Epithelial cell of esophagus (primary cell): ENCODE measurements around the gene TBC1D9B.
A peak's percentile ranks its signal among the peaks of the same experiment; 100 is the strongest.

Source experiments
- DNase-seq: peaks from one replicate; pipeline ENCODE4 v3.0.0; 2010; ENCODE audit warnings: low read depth
- H3K4me3 ChIP-seq: 2 replicates; pipeline ENCODE4 v1.5.1; 2011; ENCODE audit warnings: mild to moderate bottlenecking, low read length, control low read depth
- CTCF ChIP-seq: IDR thresholded peaks from 2 replicates; pipeline ENCODE4 v1.5.1; 2011; ENCODE audit warnings: low read depth, mild to moderate bottlenecking, low read length, control low read depth, inconsistent platforms; ENCODE audit not compliant: insufficient read depth; ENCODE audit errors: missing control alignments

The TBC1D9B gene

GRCh38 chr5:179825655-179826182, 82.0 kb downstream of the TBC1D9B start:
- no peak overlapping the region for H3K4me3 ChIP-seq
- TF ChIP-seq CTCF, result no peak
- no peak for DNase-seq

- no peak for DNase-seq
- TF ChIP-seq CTCF, result no peak
- no peak overlapping the region for H3K4me3 ChIP-seq
These were observed 83.0 kb downstream of the TBC1D9B start for GRCh38 chr5:179824745-179825112.

GRCh38 chr5:179823937-179824744, 83.6 kb downstream of the TBC1D9B start:
- H3K4me3 ChIP-seq, result no peak overlapping the region
- no peak for DNase-seq
- no peak for TF ChIP-seq CTCF

GRCh38 chr5:179822444-179822990, 85.2 kb downstream of the TBC1D9B start:
- no peak for DNase-seq
- peak overlapping the region; percentile 73 for H3K4me3 ChIP-seq
- TF ChIP-seq CTCF, result no peak

- H3K4me3 ChIP-seq, result peak overlapping the region; percentile 73
- no peak for TF ChIP-seq CTCF
These were observed 85.7 kb downstream of the TBC1D9B start for GRCh38 chr5:179822059-179822432.

GRCh38 chr5:179821298-179822058, 86.2 kb downstream of the TBC1D9B start:
- peak overlapping the region; percentile 73 for H3K4me3 ChIP-seq
- TF ChIP-seq CTCF, result no peak
- DNase-seq, result peak; percentile 95

More at GRCh38 chr5:179822059-179822432, 85.7 kb downstream of the TBC1D9B start:
- DNase-seq, result no peak
